WTC11 (cell line): ENCODE measurements around the gene LAMC1. TPM values are rescaled to one million over a fixed set of nuclear protein-coding genes. Genes with fewer than 3 reads are reported as not detected.

ENCODE experiments used
- ATAC-seq: fragments of 200-7000 bp; cut with Tn5 transposase; 2 replicates; pipeline ENCODE4 v1.10.0; 2021; ENCODE audit warnings: mild to moderate bottlenecking, moderate library complexity
- CTCF ChIA-PET: fragments of 300-600 bp; sonication (Branson Sonifier 250); formaldehyde crosslinking; loops from one replicate; lab custom pipeline; 2021; ENCODE audit warnings: antibody characterized with exemption; lab: Charles Lee
- POLR2A ChIA-PET: fragments of 350-600 bp; sonication (Branson Sonifier 250); formaldehyde crosslinking; loops from one replicate; lab custom pipeline; 2021; ENCODE audit warnings: antibody characterized with exemption; lab: Charles Lee
- DNase-seq: peaks from one replicate; pipeline ENCODE4 v3.0.0; 2021; ENCODE audit warnings: low spot score
- H3K27ac Mint-ChIP-seq: 2 replicates; pipeline ENCODE4 v1.8.0; 2021; ENCODE audit warnings: mixed read lengths
- H3K27me3 Mint-ChIP-seq: 2 replicates; pipeline ENCODE4 v1.8.0; 2021; ENCODE audit warnings: low read depth, mild to moderate bottlenecking, moderate library complexity, mixed read lengths
- H3K36me3 Mint-ChIP-seq: 2 replicates; pipeline ENCODE4 v1.8.0; 2021; ENCODE audit warnings: mixed read lengths
- H3K4me1 Mint-ChIP-seq: 2 replicates; pipeline ENCODE4 v1.8.0; 2022; ENCODE audit warnings: mixed read lengths
- H3K4me3 Mint-ChIP-seq: 2 replicates; pipeline ENCODE4 v1.8.0; 2021; ENCODE audit warnings: mild to moderate bottlenecking, moderate library complexity, mixed read lengths
- H3K9me3 Mint-ChIP-seq: 2 replicates; pipeline ENCODE4 v1.8.0; 2021; ENCODE audit warnings: mixed read lengths
- CREB1 ChIP-seq: sonication (generic); formaldehyde crosslinking; IDR thresholded peaks from 2 replicates; pipeline ENCODE4 v1.8.0; 2023; ENCODE audit warnings: mild to moderate bottlenecking, missing genetic modification reagents
- FOXJ3 ChIP-seq: sonication (generic); formaldehyde crosslinking; IDR thresholded peaks from 2 replicates; pipeline ENCODE4 v1.9.0; 2021; ENCODE audit warnings: missing genetic modification reagents, mild to moderate bottlenecking, borderline replicate concordance
- GRHL2 ChIP-seq: fragments of 250-450 bp; sonication (Bioruptor Pico); IDR thresholded peaks from 2 replicates; pipeline ENCODE4 v1.8.0; 2022; ENCODE audit warnings: mild to moderate bottlenecking, moderate library complexity; ENCODE audit not compliant: insufficient replicate concordance, severe bottlenecking
- MLX ChIP-seq: sonication (generic); formaldehyde crosslinking; IDR thresholded peaks from 2 replicates; pipeline ENCODE4 v1.8.1; 2023; ENCODE audit warnings: mild to moderate bottlenecking, missing genetic modification reagents, moderate library complexity
- NFYB ChIP-seq: sonication (generic); formaldehyde crosslinking; conservative IDR thresholded peaks from 2 replicates; pipeline ENCODE4 v1.8.0; 2022; ENCODE audit warnings: low read depth, missing genetic modification reagents
- USF1 ChIP-seq: sonication (generic); formaldehyde crosslinking; IDR thresholded peaks from 2 replicates; pipeline ENCODE4 v1.8.0; 2022; ENCODE audit warnings: mild to moderate bottlenecking, missing genetic modification reagents
- ZMAT4 ChIP-seq: fragments of 250-450 bp; sonication (Bioruptor Pico); IDR thresholded peaks from 2 replicates; pipeline ENCODE4 v1.9.0; 2021; ENCODE audit warnings: mild to moderate bottlenecking
- ZNF121 ChIP-seq: sonication (generic); formaldehyde crosslinking; IDR thresholded peaks from 2 replicates; pipeline ENCODE4 v1.8.0; 2023; ENCODE audit warnings: missing genetic modification reagents
- ZNF425 ChIP-seq: fragments of 250-450 bp; sonication (Bioruptor Pico); conservative IDR thresholded peaks from 2 replicates; pipeline ENCODE4 v1.9.0; 2021; ENCODE audit warnings: mild to moderate bottlenecking
- ZNF532 ChIP-seq: fragments of 250-450 bp; sonication (Bioruptor Pico); IDR thresholded peaks from 2 replicates; pipeline ENCODE4 v1.9.0; 2021; ENCODE audit warnings: mild to moderate bottlenecking, borderline replicate concordance
- ZNF671 ChIP-seq: fragments of 250-450 bp; sonication (Bioruptor Pico); IDR thresholded peaks from 2 replicates; pipeline ENCODE4 v1.8.0; 2021; ENCODE audit warnings: mild to moderate bottlenecking
- ZSCAN18 ChIP-seq: fragments of 250-450 bp; sonication (Bioruptor Pico); IDR thresholded peaks from 2 replicates; pipeline ENCODE4 v2.1.2; 2022; ENCODE audit warnings: mild to moderate bottlenecking, moderate library complexity
- total RNA-seq: library from RNA; stranded (reverse); gene quantifications from 3 replicates; pipeline ENCODE4 v1.2.3, GENCODE V29; 2021

The LAMC1 gene
- total RNA-seq, 1 experiment from 2014 or later: 162 TPM

- CTCF ChIA-PET: no interaction called here
Observed at GRCh38 chr1:183126000-183126366, 102.8 kb downstream of the LAMC1 start.

GRCh38 chr1:183126528-183126927 lies 103.3 kb downstream of the LAMC1 start:
- H3K27me3 Mint-ChIP-seq: no peaks in the 10 kb centered on the region
- H3K9me3 Mint-ChIP-seq: no peaks in the 10 kb centered on the region
- POLR2A ChIA-PET: no interaction called here
- H3K27ac Mint-ChIP-seq: no peak overlapping the region; the same call in 1 of the 2 replicates
- DNase-seq: no peak
- H3K36me3 Mint-ChIP-seq: peaks cover 75% of the 10 kb centered on the region
- peaks cover 4% of the 10 kb centered on the region for H3K4me1 Mint-ChIP-seq
- CTCF ChIA-PET: no interaction called here
- TF ChIP-seq ZSCAN18 (CRISPR knock-in tag): no peak
- TF ChIP-seq MLX: no peak
- no peak for TF ChIP-seq CREB1 (CRISPR knock-in tag)
- TF ChIP-seq ZNF671 (CRISPR knock-in tag): no peak
- no peak for TF ChIP-seq ZNF121 (CRISPR knock-in tag)
- TF ChIP-seq, all 79 proteins: peak for 0
- no peak for ATAC-seq
- H3K4me3 Mint-ChIP-seq: no peak overlapping the region

More at GRCh38 chr1:183126000-183126366, 102.8 kb downstream of the LAMC1 start:
- ATAC-seq (no peak), DNase-seq (no peak)
- TF ChIP-seq NFYB (CRISPR knock-in tag) (no peak), GRHL2 (CRISPR knock-in tag) (no peak), ZMAT4 (no peak), ZNF532 (no peak), ZNF425 (CRISPR knock-in tag) (no peak), USF1 (no peak), FOXJ3 (no peak)
- Mint-ChIP-seq H3K27me3 (no peaks in the 10 kb centered on the region), H3K36me3 (peaks cover 77% of the 10 kb centered on the region), H3K27ac (no peak overlapping the region), H3K4me3 (no peak overlapping the region), H3K9me3 (no peaks in the 10 kb centered on the region), H3K4me1 (peaks cover 4% of the 10 kb centered on the region)
- POLR2A ChIA-PET: no interaction called here
